ENCODE data around the gene LCAT. TPM values are rescaled to one million over a fixed set of nuclear protein-coding genes. Genes with fewer than 3 reads are reported as not detected.

Gene LCAT
- polyA plus RNA-seq, 1 donor (not counting 4 experiments of a cell fraction or from before 2014, with no cell fraction given): 6.5 TPM

DNA sequence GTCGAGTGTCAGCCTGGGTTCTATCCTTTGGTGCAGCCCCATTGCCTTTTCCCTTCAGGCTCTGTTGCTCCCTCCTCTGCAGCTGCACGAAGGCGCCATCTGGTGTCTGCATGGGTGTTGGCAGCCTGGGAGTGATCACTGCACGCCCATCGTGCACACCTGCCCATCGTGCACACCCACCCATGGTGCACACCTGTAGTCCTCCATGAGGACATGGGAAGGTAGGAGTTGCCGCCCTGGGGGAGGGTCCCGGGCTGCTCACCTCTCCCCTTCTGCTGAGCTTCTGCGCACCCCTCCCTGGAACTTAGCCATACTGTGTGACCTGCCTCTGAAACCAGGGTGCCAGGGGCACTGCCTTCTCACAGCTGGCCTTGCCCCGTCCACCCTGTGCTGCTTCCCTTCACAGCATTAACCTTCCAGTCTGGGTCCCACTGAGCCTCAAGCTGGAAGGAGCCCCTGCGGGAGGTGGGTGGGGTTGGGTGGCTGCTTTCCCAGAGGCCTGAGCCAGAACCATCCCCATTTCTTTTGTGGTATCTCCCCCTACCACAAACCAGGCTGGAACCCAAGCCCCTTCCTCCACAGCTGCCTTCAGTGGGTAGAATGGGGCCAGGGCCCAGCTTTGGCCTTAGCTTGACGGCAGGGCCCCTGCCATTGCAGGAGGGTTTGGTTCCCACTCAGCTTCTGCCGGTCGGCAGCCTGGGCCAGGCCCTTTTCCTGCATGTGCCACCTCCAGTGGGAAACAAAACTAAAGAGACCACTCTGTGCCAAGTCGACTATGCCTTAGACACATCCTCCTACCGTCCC, 15.2 kb downstream of the LCAT start:
- Histone ChIP-seq H3K4me3 (ENCODE audit: control insufficient read depth in 2 of 3, extremely low read depth in 1 of 3, insufficient read depth in 2 of 3, low read depth in 1 of 3, low read length in 3 of 3) (no peak overlapping the region), H4K20me1 (ENCODE audit: control insufficient read depth, extremely low read depth, insufficient read depth, low read length) (peaks cover 3% of the 10 kb centered on the region), H3K79me2 (ENCODE audit: control insufficient read depth, insufficient read depth, low read length) (no peaks in the 10 kb centered on the region), H3K36me3 (ENCODE audit: control insufficient read depth in 2 of 2, extremely low read depth in 1 of 2, insufficient read depth in 2 of 2, low read length in 2 of 2) (peaks cover 20 to 21% of the 10 kb centered on the region in 2 experiments), H3K4me2 (ENCODE audit: control insufficient read depth, extremely low read depth, insufficient read depth, low read depth, low read length) (no peak overlapping the region), H3K9me1 (ENCODE audit: control insufficient read depth, extremely low read depth, insufficient read depth, low read length) (no peaks in the 10 kb centered on the region), H3K27me3 (ENCODE audit: control insufficient read depth, extremely low read depth, insufficient read depth, low read length) (no peaks in the 10 kb centered on the region), H3K4me1 (ENCODE audit: control insufficient read depth, extremely low read depth, insufficient read depth, low read length) (peaks cover 10% of the 10 kb centered on the region), H2AFZ (ENCODE audit: control insufficient read depth, low read length) (no peak overlapping the region), H3K9me3 (ENCODE audit: control insufficient read depth, low read depth, low read length) (no peaks in the 10 kb centered on the region), H3K9ac (ENCODE audit: control insufficient read depth, extremely low read depth, insufficient read depth, low read length) (no peak overlapping the region), H3K27ac (ENCODE audit: control insufficient read depth, insufficient read depth, low read length) (no peak overlapping the region)
- FAIRE-seq (peak; percentile 52), DNase-seq (ENCODE audit: low read depth, low spot score) (no peak)
- dilution Hi-C loops (cut with MboI; ENCODE audit: extremely low pct_ligation_motif_present, low sequenced_read_pairs): no loop called here
- peak; percentile 91 to 100 (median 96) for TF ChIP-seq CTCF (optimal IDR thresholded peaks at IDR 0.05 in 1 of 3, IDR thresholded peaks at IDR 0.05 in 1 of 3, conservative IDR thresholded peaks at IDR 0.05 in 1 of 3; ENCODE audit: extremely low read depth in 1 of 3, insufficient read depth in 2 of 3, low read length in 3 of 3)
- no peak for TF ChIP-seq EZH2 (IDR thresholded peaks at IDR 0.05; ENCODE audit: low read length)

- Histone ChIP-seq H3K36me3 (ENCODE audit: control insufficient read depth in 2 of 2, extremely low read depth in 1 of 2, insufficient read depth in 2 of 2, low read length in 2 of 2) (peaks cover 20 to 21% of the 10 kb centered on the region in 2 experiments), H3K4me1 (ENCODE audit: control insufficient read depth, extremely low read depth, insufficient read depth, low read length) (peaks cover 11% of the 10 kb centered on the region), H3K4me3 (ENCODE audit: control insufficient read depth in 2 of 3, extremely low read depth in 1 of 3, insufficient read depth in 2 of 3, low read depth in 1 of 3, low read length in 3 of 3) (no peak overlapping the region), H3K4me2 (ENCODE audit: control insufficient read depth, extremely low read depth, insufficient read depth, low read depth, low read length) (no peak overlapping the region), H3K27ac (ENCODE audit: control insufficient read depth, insufficient read depth, low read length) (no peak overlapping the region), H3K9me1 (ENCODE audit: control insufficient read depth, extremely low read depth, insufficient read depth, low read length) (no peaks in the 10 kb centered on the region), H3K9ac (ENCODE audit: control insufficient read depth, extremely low read depth, insufficient read depth, low read length) (no peak overlapping the region), H3K79me2 (ENCODE audit: control insufficient read depth, insufficient read depth, low read length) (no peaks in the 10 kb centered on the region), H2AFZ (ENCODE audit: control insufficient read depth, low read length) (no peak overlapping the region), H3K27me3 (ENCODE audit: control insufficient read depth, extremely low read depth, insufficient read depth, low read length) (no peaks in the 10 kb centered on the region), H3K9me3 (ENCODE audit: control insufficient read depth, low read depth, low read length) (no peaks in the 10 kb centered on the region), H4K20me1 (ENCODE audit: control insufficient read depth, extremely low read depth, insufficient read depth, low read length) (peaks cover 8% of the 10 kb centered on the region)
- TF ChIP-seq CTCF (optimal IDR thresholded peaks at IDR 0.05 in 1 of 3, IDR thresholded peaks at IDR 0.05 in 1 of 3, conservative IDR thresholded peaks at IDR 0.05 in 1 of 3; ENCODE audit: extremely low read depth in 1 of 3, insufficient read depth in 2 of 3, low read length in 3 of 3) (no peak), EZH2 (IDR thresholded peaks at IDR 0.05; ENCODE audit: low read length) (no peak)
- DNase-seq (ENCODE audit: low read depth, low spot score): no peak
- FAIRE-seq: no peak
- dilution Hi-C loops (cut with MboI; ENCODE audit: extremely low pct_ligation_motif_present, low sequenced_read_pairs): no loop called here
These were observed 15.8 kb downstream of the LCAT start for GRCh38 chr16:67928147-67928546.
